GM18499 (cell line): ENCODE measurements around the gene TSSK2.

ENCODE experiments used
- ATAC-seq: cut with Tn5 transposase; IDR thresholded peaks from one replicate; pipeline ENCODE4 v1.9.1; 2021; ENCODE audit warnings: moderate number of reproducible peaks; ENCODE audit not compliant: insufficient read depth, unreplicated experiment

Gene TSSK2

GRCh38 chr22:19122752-19123492 lies 8.2 kb upstream of the TSSK2 start:
- no peak for ATAC-seq

GRCh38 chr22:19123936-19124335 lies 7.2 kb upstream of the TSSK2 start:
- ATAC-seq: no peak

GRCh38 chr22:19124377-19124776 lies 6.7 kb upstream of the TSSK2 start:
- ATAC-seq: no peak

GRCh38 chr22:19125011-19125410 lies 6.1 kb upstream of the TSSK2 start:
- ATAC-seq: no peak

GRCh38 chr22:19125474-19126308 lies 5.4 kb upstream of the TSSK2 start:
- ATAC-seq: no peak

GRCh38 chr22:19126309-19127273 lies 4.5 kb upstream of the TSSK2 start:
- no peak for ATAC-seq

GRCh38 chr22:19127329-19128008 lies 3.6 kb upstream of the TSSK2 start:
- ATAC-seq: no peak

- no peak for ATAC-seq
Measured at GRCh38 chr22:19128009-19128401, 3.1 kb upstream of the TSSK2 start.

GRCh38 chr22:19128946-19129727 lies 2.0 kb upstream of the TSSK2 start:
- ATAC-seq: no peak

GRCh38 chr22:19129871-19130270 lies 1.2 kb upstream of the TSSK2 start:
- no peak for ATAC-seq

GRCh38 chr22:19131685-19132015 lies 542 bp downstream of the TSSK2 start:
- ATAC-seq: no peak

GRCh38 chr22:19132153-19132552 lies 1.0 kb downstream of the TSSK2 start:
- ATAC-seq: no peak

GRCh38 chr22:19132693-19133400 lies 1.7 kb downstream of the TSSK2 start:
- ATAC-seq: no peak

GRCh38 chr22:19133561-19133960 lies 2.5 kb downstream of the TSSK2 start:
- no peak for ATAC-seq

GRCh38 chr22:19134176-19134831 lies 3.2 kb downstream of the TSSK2 start:
- no peak for ATAC-seq

GRCh38 chr22:19134874-19135273 lies 3.8 kb downstream of the TSSK2 start:
- ATAC-seq: no peak

GRCh38 chr22:19136915-19137314 lies 5.8 kb downstream of the TSSK2 start:
- ATAC-seq: no peak
